ENCODE results near the gene PODNL1.

Gene PODNL1

DNA sequence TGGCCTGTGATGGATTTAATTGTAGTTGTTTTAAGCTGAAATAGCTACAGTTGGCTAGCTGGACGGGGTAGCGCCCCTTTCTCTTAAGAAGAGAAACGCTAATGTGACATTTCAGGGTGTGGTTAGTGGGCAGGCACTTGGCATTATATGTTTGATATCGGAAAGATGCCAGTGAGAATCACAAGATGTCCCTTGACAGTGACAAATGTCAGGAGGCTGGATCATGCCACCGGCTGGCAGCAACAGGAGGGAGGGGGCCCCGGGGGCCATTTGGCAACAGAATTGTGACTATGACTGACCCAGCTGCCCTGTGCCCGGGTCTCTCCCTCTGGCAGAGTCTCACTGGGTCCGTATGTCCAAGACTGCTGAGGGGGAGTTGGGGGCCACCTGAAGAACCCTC lies 18.8 kb upstream of the PODNL1 start:
- no peak for DNase-seq

DNA sequence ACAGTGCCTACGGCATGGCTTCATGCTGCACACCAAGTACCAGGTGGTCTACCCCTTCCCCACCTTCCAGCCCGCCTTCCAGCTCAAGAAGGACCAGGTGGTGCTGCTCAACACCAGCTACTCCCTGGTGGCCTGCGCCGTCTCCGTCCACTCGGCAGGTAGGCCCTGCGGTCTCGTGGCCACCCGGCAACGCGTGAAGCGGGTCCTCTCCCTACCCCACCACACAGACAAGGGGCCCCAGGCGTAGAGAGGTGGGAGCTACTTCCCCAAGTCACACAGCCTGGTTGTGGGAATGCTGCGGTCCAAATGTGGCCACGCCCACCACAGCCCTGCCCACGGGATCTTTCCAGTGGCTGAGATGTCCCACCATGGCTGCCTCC lies 18.1 kb upstream of the PODNL1 start:
- DNase-seq = no peak

DNA sequence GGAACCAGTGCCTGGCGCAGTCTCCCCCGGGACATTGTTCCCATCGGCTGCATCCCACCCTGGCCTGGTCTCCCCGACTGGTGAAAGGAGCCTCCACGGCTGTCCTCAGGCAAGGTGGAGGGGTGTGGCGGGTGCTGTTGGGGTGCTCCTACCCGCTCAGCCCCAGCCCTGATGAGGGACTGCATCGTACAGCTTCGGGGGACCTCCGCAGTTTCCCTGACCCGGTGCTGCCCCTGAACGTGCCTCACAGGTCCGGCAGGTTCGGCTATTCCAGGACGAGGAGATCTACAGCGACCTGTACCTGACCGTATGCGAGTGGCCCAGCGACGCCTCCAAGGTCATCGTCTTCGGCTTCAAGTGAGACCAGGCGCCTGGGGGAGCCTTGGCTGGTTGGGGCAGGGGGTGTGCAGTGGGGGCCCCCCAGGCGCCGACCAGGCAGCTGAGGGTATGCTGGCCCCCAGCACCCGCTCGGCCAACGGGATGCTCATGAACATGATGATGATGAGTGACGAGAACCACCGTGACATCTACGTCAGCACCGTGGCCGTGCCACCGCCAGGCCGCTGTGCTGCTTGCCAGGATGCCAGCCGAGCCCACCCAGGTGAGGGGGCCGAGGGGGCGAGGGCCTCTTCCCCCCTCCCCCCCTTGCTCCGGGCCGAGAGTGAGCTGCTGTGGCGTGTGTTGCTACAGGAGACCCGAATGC lies 17.6 kb upstream of the PODNL1 start:
- DNase-seq = no peak

DNA sequence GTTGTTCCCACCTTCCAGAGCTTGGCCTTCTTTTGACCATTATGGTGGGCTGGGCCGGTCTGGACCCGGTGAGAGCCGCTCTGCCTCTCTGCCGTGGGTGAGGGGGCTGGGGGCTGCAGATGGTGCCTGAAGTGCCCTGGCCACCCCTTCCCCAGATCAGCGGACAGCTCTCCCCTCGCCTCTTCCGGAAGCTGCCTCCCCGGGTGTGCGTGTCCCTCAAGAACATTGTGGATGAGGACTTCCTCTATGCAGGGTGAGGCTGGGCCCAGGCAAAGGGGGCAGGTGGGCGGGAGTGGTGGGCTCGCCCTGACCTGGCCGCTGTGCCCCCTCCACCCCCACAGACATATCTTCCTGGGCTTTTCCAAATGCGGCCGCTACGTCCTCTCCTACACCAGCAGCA lies 16.0 kb upstream of the PODNL1 start:
- no peak for DNase-seq

DNA sequence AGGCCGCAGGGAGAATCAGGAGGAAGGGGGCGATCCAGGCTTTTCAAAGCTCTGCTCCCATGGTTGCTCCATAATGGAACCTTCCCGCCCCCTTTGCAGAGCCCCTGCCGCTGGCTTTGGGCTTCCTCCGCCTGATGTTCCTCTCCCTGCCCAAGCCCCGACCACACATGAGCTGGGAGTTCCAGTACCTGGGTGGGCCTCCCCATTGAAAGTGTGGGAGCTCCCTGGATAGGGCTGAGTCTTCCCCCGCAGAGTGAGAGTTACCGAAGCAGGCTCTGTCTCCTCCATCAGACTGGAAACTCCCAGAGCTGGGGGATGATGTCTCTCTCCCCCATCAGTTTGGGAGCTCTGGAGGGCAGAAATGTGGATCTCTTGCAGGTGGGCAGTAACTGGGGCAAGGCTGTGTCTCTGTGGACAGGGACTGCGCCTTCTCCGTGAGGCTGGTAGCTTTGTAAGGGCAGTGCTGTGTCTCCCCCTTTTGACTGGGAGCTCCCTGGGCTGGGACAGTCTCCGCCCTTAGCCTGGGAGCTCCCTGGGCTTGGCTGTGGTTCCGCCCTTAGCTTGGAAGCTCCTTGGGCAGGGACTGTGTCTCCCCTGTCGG lies 14.8 kb upstream of the PODNL1 start:
- peak; percentile 42 for DNase-seq

DNA sequence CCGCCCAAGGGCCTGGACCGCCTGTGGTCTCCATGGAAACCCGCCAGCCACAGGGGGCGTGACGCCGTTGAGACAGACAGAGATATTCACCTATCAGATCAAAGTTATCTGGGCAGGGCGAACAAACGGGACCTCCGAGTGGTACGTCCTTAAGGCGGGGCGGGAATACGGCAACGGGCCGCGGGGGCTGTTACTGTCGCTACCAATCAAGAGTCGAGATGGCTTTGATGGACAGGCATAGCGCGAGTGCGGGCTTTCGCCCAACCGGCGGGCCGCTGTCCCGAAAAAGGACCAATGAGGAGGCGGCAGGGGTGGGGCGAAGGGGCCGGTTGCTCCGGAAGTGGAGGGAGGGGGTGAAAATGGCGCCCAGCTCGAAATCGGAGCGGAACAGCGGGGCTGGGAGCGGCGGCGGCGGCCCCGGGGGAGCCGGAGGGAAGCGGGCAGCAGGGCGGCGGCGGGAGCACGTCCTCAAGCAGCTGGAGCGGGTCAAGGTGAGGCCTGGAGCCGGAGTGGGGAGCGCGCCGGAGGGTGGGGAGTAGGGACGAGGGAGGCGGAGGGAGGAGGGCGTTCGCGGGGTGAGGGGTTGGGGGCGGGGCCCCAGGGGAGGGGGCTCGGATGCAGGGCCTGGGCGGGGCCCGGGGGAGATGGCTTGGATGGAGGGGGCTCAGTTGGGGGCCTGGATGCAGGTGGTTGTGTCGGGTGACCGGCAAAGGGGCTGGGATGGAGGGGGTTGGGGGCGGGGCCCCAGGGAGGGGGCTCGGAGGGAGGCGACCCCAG lies 14.1 kb upstream of the PODNL1 start, which contains the start of gene DCAF15:
TSS of gene DCAF15 (plus strand) at position 356 of the 777 bp plus-strand sequence. CDS start at position 360, 4 bp downstream.
- peak; percentile 100 for DNase-seq

DNA sequence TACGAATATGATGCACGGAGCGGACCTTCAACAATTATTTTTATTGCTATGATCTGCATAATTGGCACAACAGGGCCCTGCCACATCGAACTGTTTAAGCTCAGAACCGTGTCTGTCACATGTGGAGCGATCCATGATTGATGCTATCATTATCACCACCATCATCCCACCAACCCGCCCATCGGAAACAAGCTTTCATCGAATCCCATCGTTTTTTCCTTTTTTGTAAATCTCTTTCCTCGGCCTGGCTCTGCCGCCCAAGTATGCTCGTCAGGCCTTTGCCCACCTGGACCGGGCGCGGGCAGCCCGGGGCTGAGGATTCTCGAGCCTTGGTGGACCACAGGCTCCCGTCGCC lies 13.6 kb upstream of the PODNL1 start:
- no peak for DNase-seq

DNA sequence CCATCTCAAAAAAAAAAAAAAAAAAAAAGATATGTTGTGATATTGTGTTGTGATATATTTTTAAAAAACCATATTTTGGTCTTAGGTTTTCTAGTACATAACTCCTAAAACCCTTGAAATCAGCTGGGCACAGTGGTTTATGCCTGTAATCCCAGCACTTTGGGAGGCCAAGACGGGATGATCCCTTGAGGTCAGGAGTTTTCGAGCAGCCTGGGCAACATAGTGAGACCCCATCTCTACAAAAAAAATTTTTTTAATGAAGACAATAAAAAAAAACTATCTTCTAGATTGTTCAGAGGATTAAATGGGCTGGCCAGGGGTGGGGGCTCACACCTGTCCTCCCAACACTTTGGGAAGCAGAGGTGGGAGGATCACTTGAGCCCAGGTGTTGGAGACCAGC lies 12.8 kb upstream of the PODNL1 start:
- DNase-seq = no peak

DNA sequence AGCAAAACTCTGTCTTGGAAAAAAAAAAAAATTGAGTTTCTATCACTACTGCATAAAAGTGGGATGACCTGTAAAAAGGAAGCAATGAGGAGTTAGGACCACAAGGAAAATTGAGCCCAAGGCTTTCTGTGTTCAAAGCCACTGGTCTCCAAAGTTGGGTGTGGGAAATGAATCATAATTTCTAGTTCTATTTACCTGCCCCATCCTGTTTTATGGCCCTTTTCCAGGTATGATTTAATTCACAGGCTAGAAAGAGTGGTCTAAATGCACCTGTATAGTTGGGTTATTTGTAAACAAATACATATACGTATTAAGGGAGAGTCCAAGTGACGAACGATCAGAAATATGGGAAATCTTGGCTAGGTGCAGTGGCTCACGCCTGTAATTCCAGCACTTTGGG lies 8.2 kb upstream of the PODNL1 start:
- DNase-seq = no peak

DNA sequence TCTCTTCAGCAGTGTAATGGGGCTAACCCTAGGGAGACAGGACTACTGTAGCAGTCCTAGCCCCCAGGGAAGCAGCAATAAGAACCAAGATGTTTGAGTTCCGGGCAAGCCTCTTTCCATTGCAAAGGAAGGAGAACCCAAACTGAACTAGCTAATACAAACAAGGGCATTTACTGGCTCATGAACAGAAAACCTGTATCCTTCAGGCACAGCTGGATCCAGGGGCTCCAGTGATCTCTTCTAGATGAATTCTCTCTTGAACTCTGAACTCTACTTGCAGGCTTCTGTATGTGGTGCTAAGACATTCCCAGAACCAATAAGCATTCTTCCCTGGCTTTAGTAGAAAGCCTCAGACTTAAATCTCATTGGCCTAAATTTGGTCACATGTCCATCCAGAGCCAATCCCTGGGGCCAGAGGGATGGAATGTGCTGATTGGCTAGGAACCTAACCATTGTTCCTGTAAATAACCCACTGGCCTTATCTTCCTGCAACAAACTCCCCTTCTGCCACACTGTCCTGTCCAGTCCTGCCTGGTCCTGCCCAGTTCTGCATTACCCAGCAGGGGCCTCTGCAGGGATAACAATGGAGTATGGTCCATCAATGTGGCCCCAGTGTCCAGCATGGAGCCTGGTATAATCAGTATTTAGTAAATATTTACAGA lies 3.9 kb upstream of the PODNL1 start:
- DNase-seq = no peak

DNA sequence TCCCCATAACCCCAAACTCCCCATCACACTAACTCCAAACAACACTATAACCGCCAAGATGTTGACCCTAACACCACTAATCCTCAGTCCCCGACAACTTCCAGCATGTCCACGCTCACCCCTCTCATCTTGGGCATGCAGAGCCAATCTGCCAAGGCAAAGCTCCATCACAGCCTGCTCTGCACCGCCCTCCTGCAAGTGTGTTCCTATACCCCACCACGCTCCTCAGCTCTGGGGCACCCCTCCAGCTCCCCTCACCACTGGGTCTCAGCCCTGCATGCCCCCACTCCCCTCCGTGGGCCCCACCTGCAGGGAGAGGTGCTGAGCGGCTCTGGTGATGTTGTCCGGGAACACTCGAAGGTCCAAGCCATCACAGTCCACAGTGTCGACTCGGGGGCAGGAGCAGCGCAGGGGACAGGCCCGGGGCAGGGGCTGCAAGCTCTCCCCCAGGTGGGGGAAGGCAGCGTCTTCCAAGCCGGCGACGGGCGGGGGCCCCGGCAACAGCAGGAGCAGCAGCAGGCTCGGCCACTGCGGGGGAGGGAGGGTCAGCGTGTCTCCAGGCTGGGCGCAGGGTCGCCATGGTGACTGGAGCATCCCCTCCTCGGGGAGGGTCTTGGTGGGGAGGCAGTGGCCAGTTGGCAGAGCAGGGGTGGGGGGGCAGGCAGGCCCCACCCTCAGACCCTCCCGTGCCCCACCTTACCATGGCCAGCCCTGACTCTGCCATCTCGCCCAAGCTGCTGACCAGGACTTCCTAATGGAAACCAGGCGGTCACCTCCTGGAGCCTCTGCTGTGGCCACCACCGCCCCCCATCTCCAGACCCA lies 527 bp downstream of the PODNL1 start:
- no peak for DNase-seq

DNA sequence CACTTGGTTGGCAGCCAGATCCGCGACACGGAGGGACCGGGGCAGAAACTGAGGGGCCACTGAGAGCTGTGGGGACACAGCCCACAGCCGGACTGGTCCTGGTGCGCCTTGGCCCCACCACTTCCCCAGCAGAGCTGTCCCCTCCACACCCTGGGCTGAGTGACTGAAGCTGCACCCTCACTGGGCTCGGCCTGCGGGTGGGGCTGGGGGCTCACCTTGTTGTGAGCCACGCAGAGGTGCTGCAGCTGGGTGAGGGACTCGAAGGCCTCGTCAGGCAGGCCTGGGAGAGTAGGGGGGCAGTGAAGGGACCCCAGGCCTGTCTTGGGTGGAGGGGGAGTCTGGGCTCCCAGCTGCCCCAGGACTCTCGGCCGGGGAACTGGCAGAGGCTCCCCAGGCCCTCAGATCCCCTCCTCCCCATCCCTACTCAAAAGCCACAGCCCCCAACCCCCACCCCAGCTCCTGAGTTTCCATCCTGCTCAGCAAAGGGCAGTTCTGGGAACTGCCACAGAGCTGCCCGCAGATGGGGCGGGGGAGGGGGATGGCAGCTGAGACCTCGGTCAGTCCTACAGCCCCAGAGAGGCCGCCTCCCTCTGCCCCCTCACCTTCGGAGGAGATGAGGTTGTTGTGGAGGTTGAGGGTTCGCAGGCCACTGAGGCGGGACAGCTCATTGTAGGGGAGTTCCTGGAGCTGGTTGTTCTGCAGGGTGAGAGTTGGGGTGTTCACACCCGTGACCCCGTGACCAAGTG lies 2.3 kb downstream of the PODNL1 start:
- DNase-seq = no peak

DNA sequence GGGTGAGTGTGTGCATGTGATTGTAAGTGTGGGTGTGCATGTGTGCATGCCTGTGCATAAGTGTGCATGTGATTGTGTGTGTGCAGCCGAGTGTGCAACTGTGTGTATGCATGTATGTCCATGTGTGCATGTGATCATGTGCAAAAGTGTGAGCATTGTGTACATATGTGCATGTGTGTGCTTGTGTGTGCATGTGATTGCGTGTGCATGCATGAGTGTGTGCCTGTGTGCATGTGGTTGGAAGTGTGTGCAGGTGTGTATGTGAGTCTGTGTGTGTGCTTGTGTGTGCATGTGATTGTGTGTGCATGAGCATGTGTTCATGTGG lies 3.5 kb downstream of the PODNL1 start:
- DNase-seq = no peak

DNA sequence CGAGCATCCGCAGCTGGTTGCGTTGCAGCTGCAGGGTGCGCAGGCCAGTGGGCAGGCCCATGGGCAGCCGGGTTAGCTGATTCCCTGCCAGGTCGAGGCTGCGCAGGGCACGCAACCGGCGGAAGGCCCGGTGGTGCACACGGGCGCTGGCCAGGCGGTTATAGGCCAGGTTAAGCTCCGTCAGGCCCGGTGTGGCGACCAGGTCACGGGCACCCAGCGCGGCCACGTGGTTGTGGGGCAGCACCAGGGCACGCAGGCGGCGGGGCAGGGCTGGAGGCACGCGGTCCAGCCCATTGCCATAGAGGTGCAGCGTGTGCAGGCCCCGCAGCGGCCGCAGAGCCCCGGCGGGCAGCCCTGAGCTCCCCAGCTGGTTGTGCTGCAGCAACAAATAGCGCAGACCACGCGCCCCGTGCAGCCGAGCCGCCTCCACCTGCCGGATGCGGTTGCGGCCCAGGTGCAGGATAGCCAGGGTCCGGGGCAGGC lies 5.3 kb downstream of the PODNL1 start:
- DNase-seq = no peak

DNA sequence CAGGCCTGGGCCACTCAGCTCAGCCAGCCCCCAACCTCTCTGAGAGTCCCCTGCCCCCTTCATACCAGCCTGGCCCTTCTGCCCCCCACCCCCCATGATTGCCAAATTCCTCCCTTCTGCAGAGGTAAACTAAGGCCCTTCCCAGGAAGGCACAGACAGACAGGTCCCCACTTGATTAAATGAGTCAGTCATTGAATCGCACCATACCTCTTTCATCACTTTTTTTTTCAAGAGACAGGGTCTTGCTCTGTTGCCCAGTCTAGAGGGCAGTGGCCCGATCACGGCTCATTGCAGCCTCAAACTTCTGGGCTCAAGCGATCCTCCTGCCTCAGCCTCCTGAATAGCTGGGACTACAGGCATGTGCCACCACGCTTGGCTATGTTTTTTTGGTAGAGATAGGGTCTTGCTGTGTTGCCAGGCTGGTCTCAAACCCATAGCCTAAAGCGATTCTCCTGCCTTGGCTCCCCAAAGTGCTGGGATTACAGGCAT lies 6.0 kb downstream of the PODNL1 start:
- DNase-seq = no peak

DNA sequence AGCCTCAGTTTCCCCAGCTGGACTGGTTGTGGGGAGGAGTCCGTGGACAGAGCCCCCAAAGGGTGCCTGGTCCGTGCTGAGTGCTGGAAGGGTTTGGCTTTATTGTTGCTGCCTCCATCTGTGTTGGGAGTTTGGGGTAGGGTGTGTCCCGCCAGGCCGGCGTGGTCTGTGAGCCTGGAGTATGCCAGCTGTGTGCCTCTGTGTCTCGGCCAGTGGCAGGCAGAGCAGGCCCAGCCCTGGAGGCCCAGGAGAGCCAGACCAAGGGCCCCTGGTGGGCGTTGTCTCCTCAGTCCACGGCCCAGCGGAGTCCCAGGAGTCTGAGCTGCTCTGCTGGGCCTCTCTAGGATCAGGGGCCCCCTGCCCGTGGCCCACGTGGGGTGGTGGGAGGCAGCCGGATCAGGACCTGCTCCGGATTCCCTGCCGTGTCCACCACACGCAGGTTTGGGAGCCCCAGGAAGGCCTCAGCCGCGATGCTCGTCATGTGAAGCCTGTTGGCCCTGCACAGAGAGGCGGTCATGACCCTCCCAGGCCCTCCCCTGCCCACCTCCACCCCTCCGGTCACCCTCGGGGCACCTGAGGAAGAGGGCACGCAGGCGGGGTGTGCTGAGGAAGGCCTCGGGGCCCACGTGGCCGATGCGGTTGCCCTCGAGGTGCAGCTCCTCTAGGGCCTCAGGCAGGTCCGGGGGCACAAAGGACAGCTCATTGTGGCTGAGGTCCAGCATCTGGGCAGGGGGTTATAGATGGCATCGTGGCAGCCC lies 6.6 kb downstream of the PODNL1 start:
- no peak for DNase-seq

DNA sequence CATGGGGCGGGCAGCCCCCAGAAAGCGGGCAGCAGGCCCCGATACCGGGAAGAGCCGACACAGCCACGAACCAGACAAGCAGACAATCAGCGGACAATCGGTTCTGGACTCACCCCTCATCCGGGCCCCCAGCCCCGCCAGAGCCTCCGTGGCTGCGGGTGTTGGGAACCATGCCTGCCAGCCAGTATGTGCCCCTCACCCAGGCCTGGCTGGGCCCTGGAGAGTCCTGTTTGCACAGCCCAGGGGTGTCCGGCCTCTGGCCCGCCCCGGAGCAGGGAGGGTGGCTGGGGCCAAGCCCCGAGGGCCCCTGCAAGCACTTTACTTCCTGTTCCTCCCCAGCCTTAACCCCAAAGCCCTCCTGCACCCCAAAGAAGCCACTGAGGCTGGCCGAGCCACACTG lies 7.8 kb downstream of the PODNL1 start:
- DNase-seq = no peak

DNA sequence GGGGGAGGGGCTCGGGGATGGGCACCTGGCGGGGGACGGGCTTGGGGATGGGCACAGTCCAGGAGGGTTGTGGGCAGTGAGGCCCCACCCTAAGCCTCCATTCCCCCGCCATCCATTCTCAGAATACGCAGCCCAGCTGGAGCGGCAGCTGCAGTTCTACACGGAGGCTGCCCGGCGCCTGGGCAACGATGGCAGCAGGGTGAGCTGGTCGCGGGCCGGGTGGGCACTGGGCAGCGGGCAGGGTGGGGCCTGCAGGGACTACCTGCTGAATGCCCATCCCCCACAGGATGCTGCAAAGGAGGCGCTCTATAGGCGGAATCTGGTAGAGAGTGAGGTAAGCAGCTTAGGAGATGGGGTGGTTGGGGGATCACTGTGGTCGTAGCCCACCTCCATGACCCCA lies 8.3 kb downstream of the PODNL1 start:
- DNase-seq = no peak

DNA sequence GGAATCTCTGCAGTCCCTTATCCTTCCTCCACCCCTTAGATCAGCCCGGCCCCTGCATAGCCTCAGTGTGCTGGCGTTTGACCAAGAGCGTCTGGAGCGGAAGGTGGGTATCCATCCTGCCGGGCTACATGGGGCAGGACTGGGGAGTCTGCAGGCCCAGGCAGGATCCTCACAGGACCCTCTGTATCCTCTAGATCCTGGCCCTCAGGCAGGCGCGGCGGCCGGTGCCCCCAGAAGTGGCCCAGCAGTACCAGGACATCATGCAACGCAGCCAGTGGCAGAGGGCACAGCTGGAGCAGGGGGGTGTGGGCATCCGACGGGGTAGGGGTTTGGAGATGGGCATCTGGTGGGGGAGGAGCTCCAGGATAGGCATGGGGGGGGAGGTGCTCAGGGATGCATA lies 8.9 kb downstream of the PODNL1 start:
- no peak for DNase-seq

DNA sequence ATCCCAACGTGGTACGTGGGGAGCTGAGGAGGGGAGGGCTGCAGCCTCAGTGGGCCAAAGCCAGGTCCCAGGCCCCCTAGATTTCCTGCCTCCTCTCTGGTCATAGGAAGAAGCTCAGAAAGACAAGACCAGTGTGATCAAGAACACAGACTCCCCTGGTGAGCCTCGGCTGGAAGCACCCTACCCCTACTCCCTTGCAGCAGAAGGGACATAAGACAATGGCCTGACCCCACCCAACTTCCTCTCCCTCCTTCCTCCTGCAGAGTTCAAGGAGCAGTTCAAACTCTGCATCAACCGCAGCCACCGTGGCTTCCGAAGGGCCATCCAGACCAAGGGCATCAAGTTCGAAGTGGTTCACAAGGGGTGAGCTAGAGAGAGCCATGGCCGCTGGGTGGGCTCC lies 11.5 kb downstream of the PODNL1 start:
- no peak for DNase-seq

DNA sequence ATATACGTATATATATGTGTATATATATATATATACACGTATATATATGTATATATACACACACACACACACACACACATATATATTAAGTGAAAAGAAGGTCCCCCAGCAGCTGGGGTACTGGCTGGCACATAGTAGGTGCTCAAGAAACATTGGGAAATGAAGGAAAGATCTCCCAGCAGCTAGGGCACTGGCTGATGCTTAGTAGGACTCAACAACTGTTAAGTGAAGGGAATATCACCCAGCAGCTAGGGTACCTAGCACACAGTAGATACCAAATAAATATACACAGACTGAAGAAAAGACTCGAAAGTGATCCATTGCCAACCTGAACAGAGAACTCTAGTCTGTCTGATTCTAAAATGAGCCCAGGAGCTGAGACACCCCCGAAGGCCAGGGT lies 12.2 kb downstream of the PODNL1 start:
- no peak for DNase-seq

All from fibroblast of skin of abdomen (primary cell).